Measurements from ENCODE around the gene MUS81.

The MUS81 gene

GRCh38 chr11:65869643-65870306, 9.5 kb downstream of the MUS81 start:
- DNase-seq (ENCODE audit: low read depth, low spot score), result no peak
- no peak overlapping the region for H3K4me3 ChIP-seq (ENCODE audit: low read length)

GRCh38 chr11:65870307-65870658, 10.1 kb downstream of the MUS81 start:
- no peak for DNase-seq (ENCODE audit: low read depth, low spot score)
- no peak overlapping the region for H3K4me3 ChIP-seq (ENCODE audit: low read length)

GRCh38 chr11:65870706-65871681, 10.8 kb downstream of the MUS81 start:
- H3K4me3 ChIP-seq (ENCODE audit: low read length), result no peak overlapping the region

GRCh38 chr11:65871811-65872548, 11.7 kb downstream of the MUS81 start:
- no peak overlapping the region for H3K4me3 ChIP-seq (ENCODE audit: low read length)
- DNase-seq (ENCODE audit: low read depth, low spot score), result no peak

More at GRCh38 chr11:65870706-65871681, 10.8 kb downstream of the MUS81 start:
- no peak for DNase-seq (ENCODE audit: low read depth, low spot score)

- H3K4me3 ChIP-seq (ENCODE audit: low read length), result peak within 1 kb of the TSS; percentile 65
- no peak for DNase-seq (ENCODE audit: low read depth, low spot score)
Measured at GRCh38 chr11:65872586-65873317, 12.5 kb downstream of the MUS81 start, which contains the start of gene EFEMP2. EFEMP2 (minus strand) TSS chr11:65872800; CDS start chr11:65872354, 446 bp downstream.

GRCh38 chr11:65873318-65874156, 13.3 kb downstream of the MUS81 start:
- peak; percentile 80 for DNase-seq (ENCODE audit: low read depth, low spot score)
- H3K4me3 ChIP-seq (ENCODE audit: low read length), result peak overlapping the region; percentile 65

- peak within 1 kb of the TSS; percentile 41 for H3K4me3 ChIP-seq (ENCODE audit: low read length)
- peak; percentile 44 for DNase-seq (ENCODE audit: low read depth, low spot score)
Measured at GRCh38 chr11:65879617-65880016, 19.4 kb downstream of the MUS81 start, which contains the start of gene CTSW. CTSW (plus strand) TSS chr11:65879837; CDS start chr11:65879855, 18 bp downstream.

GRCh38 chr11:65880027-65880426, 19.8 kb downstream of the MUS81 start:
- peak overlapping the region; percentile 41 for H3K4me3 ChIP-seq (ENCODE audit: low read length)
- no peak for DNase-seq (ENCODE audit: low read depth, low spot score)

- H3K4me3 ChIP-seq (ENCODE audit: low read length), result no peak overlapping the region
- DNase-seq (ENCODE audit: low read depth, low spot score), result no peak
Measured at GRCh38 chr11:65880844-65881421, 20.7 kb downstream of the MUS81 start.

- no peak for DNase-seq (ENCODE audit: low read depth, low spot score)
- H3K4me3 ChIP-seq (ENCODE audit: low read length), result no peak overlapping the region
Measured at GRCh38 chr11:65882120-65883057, 22.2 kb downstream of the MUS81 start.

- no peak for DNase-seq (ENCODE audit: low read depth, low spot score)
- no peak overlapping the region for H3K4me3 ChIP-seq (ENCODE audit: low read length)
Measured at GRCh38 chr11:65883058-65883761, 23.0 kb downstream of the MUS81 start.

- H3K4me3 ChIP-seq (ENCODE audit: low read length), result no peak overlapping the region
- no peak for DNase-seq (ENCODE audit: low read depth, low spot score)
Measured at GRCh38 chr11:65883786-65884715, 23.8 kb downstream of the MUS81 start.

GRCh38 chr11:65884716-65885092, 24.5 kb downstream of the MUS81 start:
- DNase-seq (ENCODE audit: low read depth, low spot score), result peak; percentile 71
- H3K4me3 ChIP-seq (ENCODE audit: low read length), result no peak overlapping the region

GRCh38 chr11:65885231-65885630, 25.0 kb downstream of the MUS81 start:
- no peak overlapping the region for H3K4me3 ChIP-seq (ENCODE audit: low read length)
- DNase-seq (ENCODE audit: low read depth, low spot score), result no peak
